ENCODE results near the gene TRIM15. TPM values are rescaled to one million over a fixed set of nuclear protein-coding genes. Genes with fewer than 3 reads are reported as not detected.
A peak's percentile ranks its signal among the peaks of the same experiment; 100 is the strongest.

TRIM15 gene
- total RNA-seq, 1 donor = not detected

- Histone ChIP-seq H3K4me1 (ENCODE audit: insufficient read depth, low read length) (peaks cover 3% of the 10 kb centered on the region), H3K27ac (ENCODE audit: low read depth, low read length) (no peak overlapping the region), H3K4me2 (ENCODE audit: insufficient read depth, low read length) (no peak overlapping the region), H3K9me3 (ENCODE audit: low read depth, low read length) (no peaks in the 10 kb centered on the region), H4K20me1 (ENCODE audit: insufficient read depth, low read length) (no peaks in the 10 kb centered on the region), H3K36me3 (ENCODE audit: insufficient read depth, low read length) (no peaks in the 10 kb centered on the region), H3K4me3 (ENCODE audit: insufficient read depth, low read length) (no peak overlapping the region), H3K27me3 (ENCODE audit: insufficient read depth, low read length) (peaks cover 86% of the 10 kb centered on the region), H3K79me2 (ENCODE audit: insufficient read depth, low read length) (no peaks in the 10 kb centered on the region), H2AFZ (ENCODE audit: low read length) (no peak overlapping the region)
- no peak for TF ChIP-seq CTCF (IDR thresholded peaks at IDR 0.05; ENCODE audit: extremely low read depth, low read depth, low read length)
- DNase-seq (ENCODE audit: insufficient read length, low spot score, missing footprints) = no peak
Observed at GRCh38 chr6:30129265-30130178, 33.8 kb upstream of the TRIM15 start.

GRCh38 chr6:30130179-30130679, 33.1 kb upstream of the TRIM15 start:
- Histone ChIP-seq H3K4me3 (ENCODE audit: insufficient read depth, low read length) (no peak overlapping the region), H3K27ac (ENCODE audit: low read depth, low read length) (no peak overlapping the region), H3K36me3 (ENCODE audit: insufficient read depth, low read length) (no peaks in the 10 kb centered on the region), H3K4me2 (ENCODE audit: insufficient read depth, low read length) (no peak overlapping the region), H4K20me1 (ENCODE audit: insufficient read depth, low read length) (no peaks in the 10 kb centered on the region), H3K79me2 (ENCODE audit: insufficient read depth, low read length) (no peaks in the 10 kb centered on the region), H3K9me3 (ENCODE audit: low read depth, low read length) (no peaks in the 10 kb centered on the region), H3K4me1 (ENCODE audit: insufficient read depth, low read length) (peaks cover 3% of the 10 kb centered on the region), H2AFZ (ENCODE audit: low read length) (no peak overlapping the region), H3K27me3 (ENCODE audit: insufficient read depth, low read length) (peaks cover 83% of the 10 kb centered on the region)
- TF ChIP-seq CTCF (IDR thresholded peaks at IDR 0.05; ENCODE audit: extremely low read depth, low read depth, low read length) = no peak
- DNase-seq (ENCODE audit: insufficient read length, low spot score, missing footprints) = no peak

GRCh38 chr6:30130887-30131862, 32.2 kb upstream of the TRIM15 start:
- Histone ChIP-seq H3K27me3 (ENCODE audit: insufficient read depth, low read length) (peaks cover 81% of the 10 kb centered on the region), H3K4me2 (ENCODE audit: insufficient read depth, low read length) (no peak overlapping the region), H4K20me1 (ENCODE audit: insufficient read depth, low read length) (no peaks in the 10 kb centered on the region), H3K9me3 (ENCODE audit: low read depth, low read length) (no peaks in the 10 kb centered on the region), H2AFZ (ENCODE audit: low read length) (no peak overlapping the region), H3K27ac (ENCODE audit: low read depth, low read length) (no peak overlapping the region), H3K4me1 (ENCODE audit: insufficient read depth, low read length) (peaks cover 3% of the 10 kb centered on the region), H3K36me3 (ENCODE audit: insufficient read depth, low read length) (no peaks in the 10 kb centered on the region), H3K79me2 (ENCODE audit: insufficient read depth, low read length) (no peaks in the 10 kb centered on the region), H3K4me3 (ENCODE audit: insufficient read depth, low read length) (no peak overlapping the region)
- DNase-seq (ENCODE audit: insufficient read length, low spot score, missing footprints) = peak; percentile 92
- TF ChIP-seq CTCF (IDR thresholded peaks at IDR 0.05; ENCODE audit: extremely low read depth, low read depth, low read length) = peak; percentile 100

Data from osteoblast (primary cell).